ENCODE results near the gene FOSB. TPM values are rescaled to one million over a fixed set of nuclear protein-coding genes. Genes with fewer than 3 reads are reported as not detected.

The FOSB gene
- total and polyA plus RNA-seq, 9 of the 15 experiments (the other 6 are each of a cell fraction or from before 2014, with no cell fraction given): 0.11 to 2.7 (median 0.73) TPM

GRCh38 chr19:45455707-45456499 lies 11.9 kb upstream of the FOSB start (continued):
- TF ChIP-seq, protein P1, sequence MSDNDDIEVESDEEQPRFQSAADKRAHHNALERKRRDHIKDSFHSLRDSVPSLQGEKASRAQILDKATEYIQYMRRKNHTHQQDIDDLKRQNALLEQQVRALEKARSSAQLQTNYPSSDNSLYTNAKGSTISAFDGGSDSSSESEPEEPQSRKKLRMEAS (CRISPR knock-in tag; IDR thresholded peaks at IDR 0.05): peak; percentile 99
- TF ChIP-seq FOXK2 (conservative IDR thresholded peaks at IDR 0.05 in 1 of 2, IDR thresholded peaks at IDR 0.05 in 1 of 2; ENCODE audit: low read depth in 2 of 2) (peak; percentile 49 to 56; a peak in 2 of 4 replicates), EZH2 (IDR thresholded peaks at IDR 0.05; ENCODE audit: borderline replicate concordance, low read depth, low read length) (no peak), CBX2 (IDR thresholded peaks at IDR 0.05; ENCODE audit: insufficient read depth, low read length, poor library complexity, severe bottlenecking) (no peak), SOX6 (IDR thresholded peaks at IDR 0.05) (peak; percentile 12; the same call in 1 of the 2 replicates), ZNF384 (IDR thresholded peaks at IDR 0.05; ENCODE audit: low read depth, low read length) (no peak), ADNP (tag; IDR thresholded peaks at IDR 0.05) (no peak), NR1H2 (CRISPR knock-in tag; IDR thresholded peaks at IDR 0.05) (no peak), CSDE1 (IDR thresholded peaks at IDR 0.05) (no peak), RBM22 (IDR thresholded peaks at IDR 0.05; ENCODE audit: low read depth, low read length, poor library complexity, severe bottlenecking) (no peak), HMG20B (CRISPR knock-in tag; IDR thresholded peaks at IDR 0.05) (no peak), TCF7 (IDR thresholded peaks at IDR 0.05; ENCODE audit: borderline replicate concordance) (no peak), TARDBP (IDR thresholded peaks at IDR 0.05) (no peak), BCOR (IDR thresholded peaks at IDR 0.05) (no peak), ETV6 (IDR thresholded peaks at IDR 0.05; ENCODE audit: borderline replicate concordance in 1 of 2, low read depth in 2 of 2, low read length in 1 of 2) (no peak), ETV6 (CRISPR knock-in tag; IDR thresholded peaks at IDR 0.05; ENCODE audit: borderline replicate concordance) (no peak), MAFF (IDR thresholded peaks at IDR 0.05; ENCODE audit: low read length) (no peak; the same call in 1 of the 2 replicates), CC2D1A (IDR thresholded peaks at IDR 0.05) (no peak), KLF13 (tag; IDR thresholded peaks at IDR 0.05; ENCODE audit: borderline replicate concordance, low read depth) (peak; percentile 24; the same call in 1 of the 2 replicates), KDM1A (IDR thresholded peaks at IDR 0.05) (peak; percentile 14 to 42; a peak in 2 of 4 replicates), ZNF175 (CRISPR knock-in tag; IDR thresholded peaks at IDR 0.05; ENCODE audit: low read depth) (no peak), XRCC5 (IDR thresholded peaks at IDR 0.05; ENCODE audit: low read depth, low read length) (no peak), ZNF589 (CRISPR knock-in tag; IDR thresholded peaks at IDR 0.05; ENCODE audit: low read depth) (no peak), ZNF41 (CRISPR knock-in tag; conservative IDR thresholded peaks at IDR 0.05) (no peak), SMARCE1 (IDR thresholded peaks at IDR 0.05) (peak; percentile 90), SAP30 (IDR thresholded peaks at IDR 0.05; ENCODE audit: borderline replicate concordance, insufficient read depth, low read depth, low read length, poor library complexity, severe bottlenecking) (peak; percentile 83), GATAD2B (IDR thresholded peaks at IDR 0.05; ENCODE audit: borderline replicate concordance) (no peak)
- TF ChIP-seq, protein P2, sequence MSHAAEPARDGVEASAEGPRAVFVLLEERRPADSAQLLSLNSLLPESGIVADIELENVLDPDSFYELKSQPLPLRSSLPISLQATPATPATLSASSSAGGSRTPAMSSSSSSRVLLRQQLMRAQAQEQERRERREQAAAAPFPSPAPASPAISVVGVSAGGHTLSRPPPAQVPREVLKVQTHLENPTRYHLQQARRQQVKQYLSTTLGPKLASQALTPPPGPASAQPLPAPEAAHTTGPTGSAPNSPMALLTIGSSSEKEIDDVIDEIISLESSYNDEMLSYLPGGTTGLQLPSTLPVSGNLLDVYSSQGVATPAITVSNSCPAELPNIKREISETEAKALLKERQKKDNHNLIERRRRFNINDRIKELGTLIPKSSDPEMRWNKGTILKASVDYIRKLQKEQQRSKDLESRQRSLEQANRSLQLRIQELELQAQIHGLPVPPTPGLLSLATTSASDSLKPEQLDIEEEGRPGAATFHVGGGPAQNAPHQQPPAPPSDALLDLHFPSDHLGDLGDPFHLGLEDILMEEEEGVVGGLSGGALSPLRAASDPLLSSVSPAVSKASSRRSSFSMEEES (CRISPR knock-in tag; IDR thresholded peaks at IDR 0.05): no peak
